Parathyroid adenoma (tissue), 2 donors: ENCODE data around the gene CRACR2A.

Experiments used
- H2AFZ ChIP-seq: fragments of 300-600 bp; sonication (generic); one replicate; pipeline ENCODE4 v1.7.0; 2017; ENCODE audit warnings: antibody characterized with exemption, mild to moderate bottlenecking
- H3K27ac ChIP-seq: fragments of 300-600 bp; sonication (generic); one replicate; pipeline ENCODE4 v1.7.0; 2017
- H3K27me3 ChIP-seq: fragments of 300-600 bp; sonication (generic); one replicate; pipeline ENCODE4 v1.7.0; 2017; ENCODE audit warnings: low read length; ENCODE audit not compliant: control insufficient read depth, insufficient read depth
- H3K36me3 ChIP-seq: fragments of 300-600 bp; sonication (generic); one replicate; pipeline ENCODE4 v1.7.0; 2017; ENCODE audit warnings: low read length; ENCODE audit not compliant: control insufficient read depth, insufficient read depth
- H3K4me1 ChIP-seq: fragments of 300-600 bp; sonication (generic); one replicate; pipeline ENCODE4 v1.7.0; 2017; ENCODE audit warnings: control low read depth
- H3K4me2 ChIP-seq: fragments of 300-600 bp; sonication (generic); one replicate; pipeline ENCODE4 v1.7.0; 2017; ENCODE audit warnings: low read length
- H3K4me3 ChIP-seq: fragments of 300-600 bp; sonication (generic); one replicate; pipeline ENCODE4 v1.7.0; 2017; ENCODE audit warnings: low read depth, low read length
- H3K79me2 ChIP-seq: fragments of 300-600 bp; sonication (generic); one replicate; pipeline ENCODE4 v1.7.0; 2017; ENCODE audit warnings: control low read depth
- H3K9ac ChIP-seq: fragments of 300-600 bp; sonication (generic); one replicate; pipeline ENCODE4 v1.7.0; 2017; ENCODE audit warnings: mild to moderate bottlenecking
- H3K9me3 ChIP-seq: fragments of 300-600 bp; sonication (generic); one replicate; pipeline ENCODE4 v1.7.0; 2017; ENCODE audit warnings: low read length; ENCODE audit not compliant: control insufficient read depth
- TF ChIP-seq, protein P1 (sequence below): fragments of 300-600 bp; sonication (generic); IDR thresholded peaks from one replicate; pipeline ENCODE4 v1.7.0; 2017; ENCODE audit warnings: antibody characterized with exemption, mild to moderate bottlenecking
- donor health status: primary hyperparathyroidism.

Gene CRACR2A

DNA sequence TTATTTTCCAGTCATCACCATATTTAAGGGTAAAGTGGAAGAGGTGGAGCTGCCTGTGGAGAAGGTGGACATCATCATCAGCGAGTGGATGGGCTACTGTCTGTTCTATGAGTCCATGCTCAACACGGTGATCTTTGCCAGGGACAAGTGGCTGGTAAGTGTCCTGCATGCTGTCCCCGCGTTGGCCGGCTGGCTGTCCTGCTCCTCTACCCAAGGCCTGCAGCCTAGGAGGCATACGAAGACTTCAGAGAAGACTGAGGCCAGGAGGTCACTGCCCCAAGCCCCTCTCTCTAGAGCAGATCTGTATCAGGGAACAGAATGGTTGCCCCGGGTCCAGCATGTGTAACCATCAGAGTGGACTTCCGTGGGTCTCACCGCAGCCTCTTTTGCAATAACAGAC, 184.2 kb downstream of the CRACR2A start:
- H3K4me2 ChIP-seq = no peak overlapping the region
- H3K79me2 ChIP-seq = no peaks in the 10 kb centered on the region
- peaks cover 3% of the 10 kb centered on the region for H3K4me1 ChIP-seq
- no peaks in the 10 kb centered on the region for H3K27me3 ChIP-seq
- H3K27ac ChIP-seq = no peak overlapping the region
- H3K9ac ChIP-seq = no peak overlapping the region
- H3K36me3 ChIP-seq = no peaks in the 10 kb centered on the region
- no peak overlapping the region for H3K4me3 ChIP-seq
- TF ChIP-seq, protein P1, sequence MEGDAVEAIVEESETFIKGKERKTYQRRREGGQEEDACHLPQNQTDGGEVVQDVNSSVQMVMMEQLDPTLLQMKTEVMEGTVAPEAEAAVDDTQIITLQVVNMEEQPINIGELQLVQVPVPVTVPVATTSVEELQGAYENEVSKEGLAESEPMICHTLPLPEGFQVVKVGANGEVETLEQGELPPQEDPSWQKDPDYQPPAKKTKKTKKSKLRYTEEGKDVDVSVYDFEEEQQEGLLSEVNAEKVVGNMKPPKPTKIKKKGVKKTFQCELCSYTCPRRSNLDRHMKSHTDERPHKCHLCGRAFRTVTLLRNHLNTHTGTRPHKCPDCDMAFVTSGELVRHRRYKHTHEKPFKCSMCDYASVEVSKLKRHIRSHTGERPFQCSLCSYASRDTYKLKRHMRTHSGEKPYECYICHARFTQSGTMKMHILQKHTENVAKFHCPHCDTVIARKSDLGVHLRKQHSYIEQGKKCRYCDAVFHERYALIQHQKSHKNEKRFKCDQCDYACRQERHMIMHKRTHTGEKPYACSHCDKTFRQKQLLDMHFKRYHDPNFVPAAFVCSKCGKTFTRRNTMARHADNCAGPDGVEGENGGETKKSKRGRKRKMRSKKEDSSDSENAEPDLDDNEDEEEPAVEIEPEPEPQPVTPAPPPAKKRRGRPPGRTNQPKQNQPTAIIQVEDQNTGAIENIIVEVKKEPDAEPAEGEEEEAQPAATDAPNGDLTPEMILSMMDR = no peak
- no peak overlapping the region for H2AFZ ChIP-seq
- no peaks in the 10 kb centered on the region for H3K9me3 ChIP-seq

DNA sequence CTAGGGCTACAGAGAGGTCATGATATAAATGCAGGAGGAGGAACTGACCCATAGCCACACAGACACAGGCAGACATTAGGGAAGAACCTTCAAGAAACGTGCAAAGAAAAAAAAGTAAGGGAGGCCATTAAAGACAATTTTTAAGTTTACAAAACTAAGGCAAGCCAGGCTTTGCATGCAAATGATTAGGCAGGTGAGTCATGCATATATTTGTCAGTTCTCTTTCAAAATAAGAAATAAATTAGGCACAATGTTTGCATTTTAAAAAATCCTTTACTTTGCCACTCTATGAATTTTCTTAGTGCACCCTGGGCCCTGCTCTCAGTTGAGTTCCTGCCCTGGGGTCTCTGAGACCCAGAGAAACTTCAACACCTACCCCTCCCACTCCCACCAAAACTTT, 186.9 kb downstream of the CRACR2A start:
- no peaks in the 10 kb centered on the region for H3K4me1 ChIP-seq

More for the DNA sequence above, 186.9 kb downstream of the CRACR2A start:
- Histone ChIP-seq H3K36me3 (no peaks in the 10 kb centered on the region), H3K27ac (no peak overlapping the region), H3K9me3 (no peaks in the 10 kb centered on the region), H3K4me2 (no peak overlapping the region), H3K9ac (no peak overlapping the region), H3K27me3 (no peaks in the 10 kb centered on the region), H2AFZ (no peak overlapping the region), H3K79me2 (no peaks in the 10 kb centered on the region), H3K4me3 (no peak overlapping the region)
- TF ChIP-seq, protein P1 = no peak
